OCI-LY3 (cell line): ENCODE results near the gene SNRPF.
"Not testable (repeated sequence)": the region's sequence is repeated elsewhere in the genome, so short reads cannot be mapped to it uniquely, and the experiment has no call there.

Experiments used
- H2AFZ ChIP-seq: fragments of 200-600, 300-600 bp; shearing (Covaris generic); 2 replicates; pipeline ENCODE4 v1.6.0; 2014; ENCODE audit warnings: antibody characterized with exemption, low read depth, low read length
- H3K27ac ChIP-seq: fragments of 200-600, 300-600 bp; sonication (generic); 2 replicates; pipeline ENCODE4 v1.5.1; 2014; ENCODE audit warnings: mild to moderate bottlenecking, low read length, moderate library complexity, mixed read lengths
- H3K27me3 ChIP-seq: fragments of 200-600, 300-600 bp; sonication (generic); 2 replicates; pipeline ENCODE4 v1.6.1; 2014; ENCODE audit warnings: low read depth, low read length, mixed read lengths
- H3K36me3 ChIP-seq: fragments of 200-600, 300-600 bp; sonication (generic); replicated peaks from 2 replicates; pipeline ENCODE3; 2014; ENCODE audit warnings: low read depth, low read length, mixed read lengths
- H3K4me1 ChIP-seq: fragments of 300-600, 200-600 bp; sonication (generic); 2 replicates; pipeline ENCODE4 v1.6.1; 2014; ENCODE audit warnings: low read length, mixed read lengths
- H3K4me2 ChIP-seq: fragments of 200-600, 300-600 bp; sonication (generic); 2 replicates; pipeline ENCODE4 v1.6.1; 2014; ENCODE audit warnings: low read length, mixed read lengths
- H3K4me3 ChIP-seq: fragments of 300-600, 200-600 bp; sonication (generic); 2 replicates; pipeline ENCODE4 v1.5.1; 2014; ENCODE audit warnings: antibody characterized with exemption, mild to moderate bottlenecking, low read length, moderate library complexity
- H3K79me2 ChIP-seq: fragments of 300-600, 200-600 bp; shearing (Covaris generic); 2 replicates; pipeline ENCODE4 v1.6.1; 2014; ENCODE audit warnings: mild to moderate bottlenecking, low read length, mixed read lengths
- H3K9ac ChIP-seq: fragments of 300-600, 200-600 bp; shearing (Covaris generic); 2 replicates; pipeline ENCODE4 v1.6.0; 2014; ENCODE audit warnings: mild to moderate bottlenecking, low read length, moderate library complexity
- H3K9me3 ChIP-seq: fragments of 200-600, 300-600 bp; shearing (Covaris generic); 2 replicates; pipeline ENCODE4 v1.6.1; 2014; ENCODE audit warnings: low read length, mixed read lengths; ENCODE audit not compliant: insufficient read depth
- H4K20me1 ChIP-seq: fragments of 200-600, 300-600 bp; sonication (generic); 2 replicates; pipeline ENCODE4 v1.6.1; 2016; ENCODE audit warnings: low read length, mixed read lengths; ENCODE audit not compliant: insufficient read depth
- EZH2phosphoT487 ChIP-seq: fragments of 200-600 bp; shearing (Covaris generic); IDR thresholded peaks from 2 replicates; pipeline ENCODE4 v1.6.1; 2018; ENCODE audit warnings: antibody characterized with exemption, mixed run types, low read depth
- TF ChIP-seq, protein P1 (sequence below): fragments of 200-600, 300-600 bp; sonication (generic); IDR thresholded peaks from 2 replicates; pipeline ENCODE4 v1.5.1; 2014; ENCODE audit warnings: antibody characterized with exemption, low read length, low read depth

SNRPF gene

DNA sequence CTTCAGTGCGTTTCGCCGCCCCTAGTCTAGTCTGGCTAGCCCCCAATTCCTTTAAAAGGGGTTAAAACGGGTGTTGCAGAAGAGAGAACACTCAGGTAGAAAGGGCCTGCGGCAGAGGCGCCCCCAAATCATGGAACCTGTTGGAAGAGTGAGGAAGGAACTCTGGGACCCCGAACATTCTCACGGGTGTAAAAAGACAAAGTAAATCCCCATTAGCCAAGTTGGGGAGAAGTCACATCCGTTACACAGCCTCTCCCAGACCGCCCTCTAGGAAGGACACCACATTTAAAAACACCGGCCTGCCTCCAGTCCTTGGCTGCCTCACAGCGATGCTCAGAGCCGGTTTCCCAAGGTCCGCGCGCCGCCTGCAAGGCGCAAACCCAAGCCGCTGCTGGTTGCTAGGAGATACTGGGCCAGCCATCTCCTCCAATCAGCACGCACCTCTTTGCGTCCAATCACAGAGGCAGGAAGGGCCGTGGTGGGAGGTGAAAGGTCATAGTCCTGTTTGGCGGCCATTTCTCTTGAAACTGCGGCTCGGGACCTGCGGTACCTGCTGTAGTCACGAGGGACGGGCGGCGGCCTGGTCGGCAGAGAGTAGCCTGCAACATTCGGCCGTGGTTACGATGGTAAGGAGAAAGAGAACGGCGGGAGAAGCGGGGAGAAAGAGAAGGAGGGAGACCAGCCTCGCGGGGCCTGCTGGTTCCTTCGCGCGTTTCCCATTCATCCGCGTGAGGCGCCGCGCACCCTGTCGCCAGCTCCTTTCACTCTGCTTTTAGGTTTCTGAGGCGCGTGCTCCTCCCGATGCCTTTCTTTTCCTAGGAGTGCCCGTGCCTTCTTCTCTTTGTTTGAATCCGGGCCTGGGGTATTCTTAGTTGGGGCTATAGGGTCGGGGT, at the start of gene SNRPF:
TSS of gene SNRPF (plus strand) at position 502 of the 893 bp plus-strand sequence. CDS start at position 624, 122 bp downstream.
- Histone ChIP-seq H3K9me3 (peaks cover 5% of the 10 kb centered on the region; the same call in 1 of the 2 replicates), H3K27ac (peak within 1 kb of the TSS; percentile 65), H3K4me3 (peak within 1 kb of the TSS; percentile 90), H3K4me1 (peaks cover 11% of the 10 kb centered on the region), H3K4me2 (peak within 1 kb of the TSS; percentile 95), H3K9ac (peak within 1 kb of the TSS; percentile 88), H3K36me3 (peaks cover 31% of the 10 kb centered on the region), H3K79me2 (peaks cover 50% of the 10 kb centered on the region), H2AFZ (peak within 1 kb of the TSS; percentile 91), H4K20me1 (peaks cover 5% of the 10 kb centered on the region; the same call in 1 of the 2 replicates), H3K27me3 (peaks cover 11% of the 10 kb centered on the region)
- no peak for TF ChIP-seq EZH2phosphoT487
- TF ChIP-seq, protein P1, sequence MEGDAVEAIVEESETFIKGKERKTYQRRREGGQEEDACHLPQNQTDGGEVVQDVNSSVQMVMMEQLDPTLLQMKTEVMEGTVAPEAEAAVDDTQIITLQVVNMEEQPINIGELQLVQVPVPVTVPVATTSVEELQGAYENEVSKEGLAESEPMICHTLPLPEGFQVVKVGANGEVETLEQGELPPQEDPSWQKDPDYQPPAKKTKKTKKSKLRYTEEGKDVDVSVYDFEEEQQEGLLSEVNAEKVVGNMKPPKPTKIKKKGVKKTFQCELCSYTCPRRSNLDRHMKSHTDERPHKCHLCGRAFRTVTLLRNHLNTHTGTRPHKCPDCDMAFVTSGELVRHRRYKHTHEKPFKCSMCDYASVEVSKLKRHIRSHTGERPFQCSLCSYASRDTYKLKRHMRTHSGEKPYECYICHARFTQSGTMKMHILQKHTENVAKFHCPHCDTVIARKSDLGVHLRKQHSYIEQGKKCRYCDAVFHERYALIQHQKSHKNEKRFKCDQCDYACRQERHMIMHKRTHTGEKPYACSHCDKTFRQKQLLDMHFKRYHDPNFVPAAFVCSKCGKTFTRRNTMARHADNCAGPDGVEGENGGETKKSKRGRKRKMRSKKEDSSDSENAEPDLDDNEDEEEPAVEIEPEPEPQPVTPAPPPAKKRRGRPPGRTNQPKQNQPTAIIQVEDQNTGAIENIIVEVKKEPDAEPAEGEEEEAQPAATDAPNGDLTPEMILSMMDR = peak; percentile 11; the same call in 1 of the 2 replicates

DNA sequence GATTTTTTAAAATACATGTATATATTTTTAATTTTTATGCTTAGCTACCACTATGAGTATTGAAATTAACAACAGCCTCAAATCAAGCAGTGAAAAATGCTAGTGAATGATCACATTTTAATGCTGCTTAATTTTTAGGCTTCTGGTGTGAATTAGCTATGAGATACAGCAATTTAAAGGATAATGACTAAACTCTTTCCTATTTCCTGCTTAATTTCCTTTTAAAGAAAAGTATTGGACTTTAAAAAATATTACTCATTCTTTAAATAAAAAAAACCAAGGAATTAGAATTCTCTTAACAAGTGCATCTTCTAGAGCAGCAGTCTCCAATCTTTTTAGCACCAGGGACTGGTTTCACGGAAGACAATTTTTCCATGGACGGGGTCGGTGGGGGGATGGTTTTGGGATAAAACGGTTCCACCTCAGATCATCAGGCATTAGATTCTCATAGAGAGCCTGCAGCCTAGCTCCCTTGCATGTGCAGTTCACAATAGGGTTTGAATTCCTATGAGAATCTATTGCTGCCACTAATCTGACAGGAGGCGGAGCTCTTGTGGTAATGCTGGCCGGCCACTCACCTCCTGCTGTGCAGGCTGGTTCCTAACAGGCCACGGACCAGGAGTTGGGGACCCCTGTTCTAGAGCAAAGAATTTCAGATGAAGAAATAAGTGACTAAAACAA, 49.6 kb upstream of the SNRPF start:
- Histone ChIP-seq H3K9ac (no peak overlapping the region), H4K20me1 (no peaks in the 10 kb centered on the region), H3K36me3 (no peaks in the 10 kb centered on the region), H3K27ac (no peak overlapping the region), H3K4me1 (no peaks in the 10 kb centered on the region), H2AFZ (no peak overlapping the region), H3K9me3 (no peaks in the 10 kb centered on the region), H3K79me2 (no peaks in the 10 kb centered on the region), H3K4me2 (no peak overlapping the region), H3K4me3 (no peak overlapping the region), H3K27me3 (peaks cover 19% of the 10 kb centered on the region)
- no peak for TF ChIP-seq EZH2phosphoT487
- TF ChIP-seq, protein P1 = no peak

DNA sequence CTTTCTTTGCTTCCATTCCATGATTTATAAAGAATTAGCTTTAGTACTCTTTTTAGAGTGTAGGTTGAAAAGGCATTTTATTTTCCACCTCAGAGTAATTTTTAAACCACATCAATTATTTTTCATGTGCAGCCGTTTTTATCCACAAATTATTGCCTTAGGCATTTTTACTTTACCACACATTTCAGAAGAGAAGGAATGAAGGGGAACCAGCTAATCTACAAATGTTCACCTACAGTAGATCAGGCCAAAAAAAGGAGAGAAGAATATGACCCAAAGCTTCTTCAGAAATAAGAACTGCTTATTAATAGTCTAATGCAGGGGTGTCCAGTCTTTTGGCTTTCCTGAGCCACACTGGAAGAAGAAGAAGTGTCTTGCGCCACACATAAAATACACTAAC, 48.3 kb upstream of the SNRPF start:
- Histone ChIP-seq H3K36me3 (no peaks in the 10 kb centered on the region), H2AFZ (no peak overlapping the region), H3K27ac (no peak overlapping the region), H3K4me3 (no peak overlapping the region), H3K79me2 (no peaks in the 10 kb centered on the region), H3K9ac (no peak overlapping the region), H3K4me2 (no peak overlapping the region), H3K27me3 (peaks cover 24% of the 10 kb centered on the region), H3K9me3 (no peaks in the 10 kb centered on the region), H4K20me1 (no peaks in the 10 kb centered on the region), H3K4me1 (no peaks in the 10 kb centered on the region)
- TF ChIP-seq EZH2phosphoT487 = no peak
- TF ChIP-seq, protein P1 = no peak

DNA sequence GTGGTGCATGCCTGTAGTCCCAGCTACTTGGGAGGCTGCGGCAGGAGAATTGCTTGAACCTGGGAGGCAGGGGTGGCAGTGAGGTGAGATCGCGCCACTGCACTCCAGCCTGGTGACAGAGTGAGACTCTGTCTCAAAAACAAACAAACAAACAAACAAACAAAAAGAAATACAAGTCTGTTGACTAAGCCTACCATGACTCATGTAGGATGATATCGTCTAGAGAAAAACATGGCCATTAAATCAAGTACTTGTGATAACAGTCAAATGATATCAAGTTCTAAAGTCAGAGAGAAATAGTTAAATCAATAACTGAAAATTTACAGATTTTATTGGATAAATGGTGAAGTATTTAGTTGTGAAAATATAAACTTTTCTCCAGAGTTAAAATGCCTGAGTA, 46.6 kb upstream of the SNRPF start:
- H3K4me2 ChIP-seq, H3K79me2 ChIP-seq, H3K9ac ChIP-seq, H3K9me3 ChIP-seq, H3K4me3 ChIP-seq, H3K36me3 ChIP-seq, H2AFZ ChIP-seq, H3K4me1 ChIP-seq, H4K20me1 ChIP-seq, H3K27ac ChIP-seq: not testable (repeated sequence)
- peaks cover 24% of the 10 kb centered on the region for H3K27me3 ChIP-seq
